GM12873 (cell line): ENCODE results near the gene DYNC1H1.

Experiments used
- TF ChIP-seq, protein P1 (sequence below): IDR thresholded peaks from 2 replicates; pipeline ENCODE4 v1.5.1; 2012; ENCODE audit warnings: low read depth, mild to moderate bottlenecking, moderate library complexity, low read length, control low read depth; ENCODE audit not compliant: insufficient read depth; ENCODE audit errors: missing control alignments

The DYNC1H1 gene

DNA sequence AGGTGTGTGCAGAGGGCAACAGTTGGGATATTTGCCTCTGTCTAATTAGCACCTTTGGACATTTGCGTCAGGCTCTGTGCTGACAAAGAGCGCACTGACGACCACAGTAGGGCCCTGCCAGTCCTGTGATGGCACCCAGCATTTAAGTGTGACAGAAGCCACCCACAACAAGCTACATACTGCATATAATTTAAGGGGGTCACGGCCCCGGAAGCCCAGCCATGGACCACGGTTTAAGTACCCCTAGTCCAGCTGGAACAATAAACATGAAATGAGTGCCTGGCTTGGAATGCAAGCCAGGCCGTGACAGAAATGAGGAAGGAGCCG, 16.8 kb upstream of the DYNC1H1 start:
- TF ChIP-seq, protein P1, sequence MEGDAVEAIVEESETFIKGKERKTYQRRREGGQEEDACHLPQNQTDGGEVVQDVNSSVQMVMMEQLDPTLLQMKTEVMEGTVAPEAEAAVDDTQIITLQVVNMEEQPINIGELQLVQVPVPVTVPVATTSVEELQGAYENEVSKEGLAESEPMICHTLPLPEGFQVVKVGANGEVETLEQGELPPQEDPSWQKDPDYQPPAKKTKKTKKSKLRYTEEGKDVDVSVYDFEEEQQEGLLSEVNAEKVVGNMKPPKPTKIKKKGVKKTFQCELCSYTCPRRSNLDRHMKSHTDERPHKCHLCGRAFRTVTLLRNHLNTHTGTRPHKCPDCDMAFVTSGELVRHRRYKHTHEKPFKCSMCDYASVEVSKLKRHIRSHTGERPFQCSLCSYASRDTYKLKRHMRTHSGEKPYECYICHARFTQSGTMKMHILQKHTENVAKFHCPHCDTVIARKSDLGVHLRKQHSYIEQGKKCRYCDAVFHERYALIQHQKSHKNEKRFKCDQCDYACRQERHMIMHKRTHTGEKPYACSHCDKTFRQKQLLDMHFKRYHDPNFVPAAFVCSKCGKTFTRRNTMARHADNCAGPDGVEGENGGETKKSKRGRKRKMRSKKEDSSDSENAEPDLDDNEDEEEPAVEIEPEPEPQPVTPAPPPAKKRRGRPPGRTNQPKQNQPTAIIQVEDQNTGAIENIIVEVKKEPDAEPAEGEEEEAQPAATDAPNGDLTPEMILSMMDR, result no peak

DNA sequence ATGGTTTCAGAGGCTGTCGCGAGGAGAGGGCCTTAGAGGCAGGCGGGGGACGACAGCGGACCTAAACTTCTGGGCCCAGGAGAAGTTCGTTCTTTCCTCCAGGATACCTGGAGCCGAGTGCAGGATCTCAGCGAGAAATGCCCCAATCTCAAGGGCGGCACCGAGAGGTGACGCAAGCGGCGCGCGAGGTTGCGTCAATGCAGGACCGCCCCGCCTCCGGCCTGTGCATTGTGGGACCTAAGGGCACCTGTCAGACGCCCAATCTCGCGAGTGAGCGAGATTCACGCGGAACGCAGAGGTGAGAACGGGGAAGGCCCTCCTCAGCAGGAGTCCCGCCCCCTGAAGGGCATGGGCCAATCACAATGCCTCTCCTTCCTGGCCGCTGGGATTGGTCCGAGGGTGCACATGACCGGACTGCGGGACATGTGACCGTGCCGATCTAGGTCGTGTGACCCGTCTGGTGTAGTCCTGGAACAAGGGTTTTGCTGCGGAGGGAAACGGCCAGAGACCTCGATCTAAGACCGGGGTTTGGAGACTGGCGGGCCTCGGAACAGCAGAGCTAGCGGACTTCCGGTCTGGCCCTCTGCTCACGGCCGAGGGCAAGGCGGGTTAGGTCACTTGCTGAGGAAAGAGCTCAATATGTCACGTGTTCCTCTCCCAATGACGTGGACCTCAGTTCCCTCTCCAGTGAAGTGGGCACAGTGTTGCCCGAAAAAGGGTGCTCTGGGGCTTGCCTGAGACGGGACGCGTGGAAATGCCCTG, 16.3 kb upstream of the DYNC1H1 start:
- TF ChIP-seq, protein P1, result no peak

- TF ChIP-seq, protein P1, result no peak
Observed at GRCh38 chr14:101948666-101949216, 15.6 kb upstream of the DYNC1H1 start.

DNA sequence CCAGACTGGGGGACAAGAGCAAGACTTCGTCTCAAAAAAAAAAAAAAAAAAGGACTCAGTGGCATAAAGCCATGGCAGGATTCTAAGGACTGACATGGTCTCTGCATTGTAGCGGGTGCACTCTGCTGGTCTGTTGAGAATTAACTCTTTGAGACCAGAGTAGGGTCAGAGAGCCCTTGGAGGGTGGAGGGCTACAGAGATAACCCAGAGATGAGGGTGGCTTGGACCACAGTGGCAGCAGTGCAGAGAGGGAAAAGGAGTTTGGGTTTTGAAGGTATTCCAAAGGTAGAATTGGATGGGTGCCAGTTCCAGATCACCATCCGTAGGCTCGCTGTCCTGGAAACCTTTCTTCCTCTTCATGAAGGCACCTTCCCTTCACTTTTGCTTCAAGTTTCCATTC, 14.3 kb upstream of the DYNC1H1 start:
- TF ChIP-seq, protein P1, result no peak

- TF ChIP-seq, protein P1, result no peak
Observed at GRCh38 chr14:101950516-101951215, 13.7 kb upstream of the DYNC1H1 start.

- TF ChIP-seq, protein P1, result no peak
Observed at GRCh38 chr14:101953151-101953550, 11.2 kb upstream of the DYNC1H1 start.

DNA sequence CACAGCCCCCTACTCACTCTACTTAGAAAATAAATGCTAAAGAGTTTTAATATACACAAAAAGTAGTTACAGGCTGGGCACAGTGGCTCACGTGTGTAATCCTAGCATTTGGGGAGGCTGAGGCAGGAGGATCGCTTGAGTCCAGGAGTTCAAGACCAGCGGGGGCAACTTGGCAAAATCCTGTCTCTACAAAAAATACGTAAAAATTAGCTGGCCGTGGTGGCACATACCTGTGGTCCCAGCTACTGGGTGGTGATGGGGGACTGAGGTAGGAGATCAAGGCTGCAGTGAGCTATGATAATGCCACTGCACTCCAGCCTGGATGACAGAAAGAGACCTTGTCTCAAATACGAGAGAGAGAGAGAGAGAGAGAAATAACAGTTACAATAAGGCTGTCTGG, 9.9 kb upstream of the DYNC1H1 start:
- TF ChIP-seq, protein P1, result no peak
